Measurements from ENCODE around the gene CSRP3.
A peak's percentile ranks its signal among the peaks of the same experiment; 100 is the strongest.

CSRP3 gene

GRCh38 chr11:19201737-19202605 lies at the start of gene CSRP3:
Gene CSRP3, minus strand, starts transcription at chr11:19201983. Its CDS starts 9,535 bp downstream, at chr11:19192448.
- no peak for DNase-seq

DNA sequence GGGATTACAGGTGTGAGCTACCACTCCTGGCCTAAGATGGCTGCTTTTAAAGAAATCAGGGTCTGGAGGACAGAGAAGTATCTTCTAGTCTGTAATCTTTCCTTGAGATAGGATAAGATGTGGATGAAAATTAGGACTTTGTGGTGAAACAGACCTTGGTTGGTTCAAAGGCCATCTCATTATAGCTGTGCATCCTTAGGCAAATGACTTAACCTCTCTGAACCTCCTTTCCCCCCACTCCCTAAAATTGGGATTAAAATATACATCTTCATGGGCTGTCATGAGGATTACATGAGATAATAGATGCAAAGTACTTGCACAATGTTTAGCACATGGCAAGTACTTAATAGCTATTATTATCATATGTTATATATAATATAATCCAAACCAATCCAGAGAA lies 49.8 kb upstream of the CSRP3 start:
- no peak for DNase-seq

DNA sequence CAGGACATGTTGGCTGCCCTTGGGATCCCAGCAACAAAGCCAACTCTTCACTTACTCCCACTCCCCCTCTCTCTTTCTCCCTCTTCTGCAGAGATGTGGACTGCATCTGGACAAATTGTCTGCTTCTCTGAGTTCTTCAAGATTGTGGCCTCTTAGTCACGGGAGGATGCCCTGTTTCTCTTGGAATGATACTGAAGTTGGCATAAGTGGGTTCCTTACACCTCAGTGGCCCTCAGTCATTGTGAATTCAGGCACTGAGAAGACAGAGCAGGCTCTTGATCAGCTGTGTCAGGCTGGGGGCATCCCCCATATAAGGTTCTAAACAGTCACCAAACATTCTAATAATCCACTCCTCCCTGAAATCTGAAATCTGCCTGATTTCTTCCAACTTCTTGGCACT lies 45.0 kb upstream of the CSRP3 start:
- DNase-seq = no peak

GRCh38 chr11:19245351-19245750 lies 43.6 kb upstream of the CSRP3 start:
- DNase-seq = no peak

DNA sequence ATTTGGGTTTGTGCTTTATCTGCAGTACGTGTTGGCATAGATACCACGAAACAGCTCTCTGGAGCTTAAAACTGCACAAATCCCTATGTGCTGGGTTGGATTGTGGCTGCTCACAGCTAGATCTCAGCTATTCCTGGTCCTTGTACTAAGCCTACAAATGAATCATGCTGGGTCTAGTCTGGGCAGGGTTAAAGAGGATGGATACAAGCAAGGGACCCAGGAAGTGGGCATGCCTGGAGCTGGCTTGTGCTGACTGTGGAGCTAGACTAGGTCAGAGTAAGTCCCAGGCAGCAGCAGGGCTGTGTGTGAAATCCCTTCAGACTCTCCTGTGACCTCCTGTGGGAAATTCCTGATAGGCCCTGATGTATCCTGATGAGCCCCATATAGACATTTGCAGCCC lies 42.8 kb upstream of the CSRP3 start:
- peak in 1 of 2 experiments; percentile 12 for DNase-seq

- DNase-seq = peak; percentile 63 to 66
Measured at GRCh38 chr11:19244084-19244483, 42.3 kb upstream of the CSRP3 start.

GRCh38 chr11:19243613-19244012 lies 41.8 kb upstream of the CSRP3 start:
- DNase-seq = peak; percentile 40 to 65

- DNase-seq = no peak
Measured at GRCh38 chr11:19243143-19243542, 41.4 kb upstream of the CSRP3 start.

GRCh38 chr11:19242179-19242932 lies 40.6 kb upstream of the CSRP3 start:
- DNase-seq = no peak

- peak; percentile 31 to 32 for DNase-seq
Measured at GRCh38 chr11:19241260-19242178, 39.7 kb upstream of the CSRP3 start.

DNA sequence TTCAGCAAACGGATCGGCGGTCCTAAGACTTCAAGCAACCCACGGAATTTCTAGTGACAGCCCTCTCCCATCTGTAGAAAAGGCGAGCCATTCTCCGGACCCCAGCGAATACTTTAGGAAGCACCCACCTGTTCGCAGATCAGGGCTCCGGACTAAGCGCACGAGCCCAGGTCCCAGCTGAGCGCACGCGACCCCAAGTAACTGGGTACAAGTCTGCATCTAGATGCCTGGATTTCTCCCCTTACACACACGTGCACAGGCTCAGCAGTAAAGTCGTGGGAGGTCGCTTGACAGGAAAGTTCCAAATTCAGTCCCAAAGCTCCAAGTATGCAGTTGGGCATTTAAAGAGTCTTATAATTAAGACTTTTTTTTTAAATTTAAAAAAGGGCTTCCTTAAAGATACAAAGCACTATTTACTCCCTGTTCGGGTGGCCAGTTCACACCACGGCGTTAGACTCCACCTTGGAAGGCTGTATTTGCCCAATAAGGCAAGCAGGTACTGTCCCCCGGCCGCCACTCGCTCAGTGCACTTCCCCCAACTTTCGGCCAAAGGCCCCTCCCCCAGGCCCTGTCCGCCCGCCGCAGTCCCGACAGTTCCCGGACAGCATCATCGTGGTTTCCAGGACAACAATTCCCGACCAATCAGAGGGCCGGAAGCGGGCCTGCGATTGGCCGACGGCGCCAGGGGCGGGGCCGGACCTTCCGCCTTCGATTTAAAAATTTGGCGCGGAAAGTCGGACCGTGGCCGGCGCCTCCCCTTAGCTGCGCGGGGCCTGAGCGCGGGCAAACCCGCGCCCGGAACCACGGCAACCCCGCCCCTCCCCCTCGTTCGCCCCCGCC lies 38.9 kb upstream of the CSRP3 start, which contains the start of gene E2F8:
Gene E2F8 (minus strand): TSS at position 526 of the 840 bp plus-strand sequence. CDS start 824 bp downstream, outside the sequence.
- peak; percentile 91 for DNase-seq

DNA sequence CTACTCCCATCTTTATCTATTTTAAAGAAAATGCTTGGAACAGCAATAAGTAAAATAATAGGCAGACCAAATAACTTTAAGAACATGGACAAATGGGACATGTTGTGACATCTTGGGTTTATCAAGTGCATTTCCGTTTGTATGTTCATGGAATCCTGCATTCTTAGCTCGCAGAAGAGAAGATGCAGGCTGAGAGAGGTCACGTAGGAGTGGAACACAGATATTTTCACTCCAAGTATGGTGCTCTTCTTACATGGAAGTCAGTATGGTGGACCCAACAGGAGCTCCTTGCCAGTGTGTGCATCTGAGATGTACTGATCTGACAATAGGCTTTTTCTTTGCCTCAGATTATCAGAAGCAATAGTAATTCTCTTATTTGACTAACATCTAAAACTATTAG lies 37.3 kb upstream of the CSRP3 start:
- DNase-seq = peak in 1 of 2 experiments; percentile 9

DNA sequence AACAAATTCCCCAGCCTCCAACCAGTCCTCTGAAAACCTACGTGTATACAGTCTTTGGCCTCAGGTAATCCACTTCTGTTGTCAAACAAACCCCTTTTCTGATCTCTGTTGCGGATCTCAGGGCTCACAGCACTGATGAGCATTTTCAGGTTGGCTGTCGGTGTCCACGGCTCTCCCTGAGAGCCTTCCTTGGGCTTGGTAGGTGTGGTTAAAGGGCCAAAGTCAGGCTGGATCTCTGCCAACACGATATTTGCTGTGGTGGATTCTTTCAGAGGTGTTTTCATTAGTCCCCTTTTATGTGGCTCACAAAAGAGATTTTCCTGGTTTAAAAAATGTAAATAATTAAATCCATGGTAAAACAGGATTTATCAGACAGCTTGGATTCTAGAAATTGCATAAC lies 36.0 kb upstream of the CSRP3 start:
- DNase-seq = no peak

DNA sequence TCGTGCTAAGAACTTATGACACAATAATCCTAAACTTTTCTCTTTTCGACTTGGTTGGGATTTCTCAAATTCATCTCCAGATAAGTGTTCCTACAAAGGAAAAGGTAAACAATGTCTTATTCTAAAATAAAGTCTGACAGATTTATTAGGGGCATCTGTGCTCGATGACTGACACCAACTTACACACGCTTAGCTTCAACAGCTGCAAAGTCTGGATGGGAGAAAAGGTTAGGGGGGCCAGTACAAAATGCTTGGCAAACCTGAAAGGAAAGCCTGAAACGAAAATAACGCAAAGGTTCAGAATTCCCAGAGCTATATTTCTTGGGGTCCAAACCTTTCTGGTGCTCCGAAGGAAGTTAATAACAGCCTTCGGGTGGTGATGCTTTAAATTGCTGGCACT lies 35.6 kb upstream of the CSRP3 start:
- no peak for DNase-seq

DNA sequence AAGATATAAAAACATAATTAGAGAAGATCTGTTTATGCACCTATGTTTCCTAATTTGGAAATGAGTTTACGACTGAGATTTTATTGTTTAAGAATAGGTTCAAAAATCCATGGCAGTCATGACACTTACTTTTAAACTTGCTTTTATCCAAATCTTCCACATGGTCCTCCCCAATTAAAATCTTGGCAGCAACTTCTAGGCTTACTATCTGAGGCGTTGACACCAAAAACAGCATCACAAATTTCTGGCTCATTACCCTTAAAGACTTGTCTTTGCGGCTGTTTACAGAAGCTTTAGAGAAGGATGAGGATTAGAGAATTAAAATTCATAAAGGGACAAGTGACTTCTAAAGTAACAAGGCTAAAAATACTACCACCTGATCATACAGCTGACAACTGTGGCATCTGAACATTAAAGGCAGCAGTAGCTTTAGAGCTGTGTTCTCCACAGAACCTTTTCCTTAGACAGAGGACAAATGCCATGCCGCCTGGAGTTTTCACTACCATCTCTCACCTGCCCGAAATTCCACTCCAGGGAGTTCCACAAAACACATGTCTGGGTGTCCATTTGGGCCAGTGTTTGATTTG lies 32.5 kb upstream of the CSRP3 start:
- no peak for DNase-seq

DNA sequence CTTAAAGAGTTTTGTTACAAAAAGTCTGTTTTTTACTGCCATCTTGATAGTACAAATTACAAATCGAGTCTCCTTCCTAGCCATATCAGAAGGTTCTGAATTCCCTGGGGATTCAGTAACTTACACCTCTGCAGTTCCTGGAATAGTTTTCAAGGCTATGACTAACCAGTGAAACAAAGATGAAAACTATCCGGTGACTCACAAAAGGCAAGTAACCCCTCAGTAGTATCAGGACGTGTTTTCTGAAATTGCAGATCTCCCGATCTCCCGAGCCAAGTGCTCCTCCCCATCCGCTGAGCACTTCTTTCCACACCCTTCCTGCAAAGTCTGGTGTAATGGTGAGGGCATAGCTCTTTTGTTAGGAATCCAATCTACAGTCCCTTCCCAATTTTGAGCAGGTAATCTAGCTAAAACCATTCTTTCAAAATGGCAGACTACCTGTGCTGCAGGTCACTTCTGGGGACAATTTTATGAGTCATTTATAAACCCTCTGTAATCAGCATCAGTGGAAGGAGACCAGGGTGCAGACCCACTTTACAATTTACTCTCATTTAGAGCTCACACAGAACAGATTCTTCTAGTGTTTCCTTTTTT lies 31.2 kb upstream of the CSRP3 start:
- no peak for DNase-seq

- DNase-seq = no peak
Measured at GRCh38 chr11:19229671-19230070, 27.9 kb upstream of the CSRP3 start.

DNA sequence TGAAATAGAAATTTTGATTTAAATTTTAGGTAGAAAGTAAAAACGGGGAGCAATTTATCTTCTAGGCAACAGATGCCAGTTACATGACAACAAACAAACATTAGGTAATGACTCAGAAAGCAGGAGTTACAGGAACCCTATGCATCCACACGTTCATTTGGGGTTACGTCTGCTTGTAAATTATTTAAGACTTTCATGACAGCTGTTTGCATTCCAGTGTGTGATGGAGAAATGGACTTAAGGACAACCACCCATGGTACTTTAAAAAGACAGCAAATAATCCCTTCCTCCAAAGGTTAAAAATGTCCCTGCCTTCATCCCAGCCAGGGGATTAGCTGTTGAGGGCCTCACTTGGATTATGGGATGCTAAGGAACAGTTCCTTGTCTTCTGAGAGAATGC lies 27.2 kb upstream of the CSRP3 start:
- no peak for DNase-seq

GRCh38 chr11:19226378-19227195 lies 24.8 kb upstream of the CSRP3 start:
- DNase-seq = no peak

DNA sequence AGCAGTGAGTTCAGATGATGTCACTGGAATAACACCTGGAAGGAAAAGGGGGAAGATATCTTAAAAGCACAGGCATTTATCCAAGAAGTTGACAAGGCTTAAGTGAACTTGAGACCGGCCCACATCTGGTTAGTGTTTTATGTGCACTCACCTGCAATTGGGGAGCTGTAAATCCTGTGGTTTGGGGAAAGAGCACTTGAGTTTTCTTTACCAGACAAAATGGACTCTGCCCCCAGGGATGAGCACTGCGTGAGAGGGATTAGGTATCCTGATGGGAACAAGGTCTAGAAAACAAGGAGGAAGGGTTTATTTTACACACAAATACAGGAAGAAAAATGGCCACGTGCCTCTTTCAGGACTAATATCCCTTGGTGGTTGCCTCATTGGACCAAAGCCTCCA lies 23.8 kb upstream of the CSRP3 start:
- DNase-seq = no peak
